G401 (cell line): Measurements from ENCODE around the gene PIGZ. TPM values are rescaled to one million over a fixed set of nuclear protein-coding genes. Genes with fewer than 3 reads are reported as not detected.

ENCODE experiments used
- DNase-seq: peaks from one replicate; pipeline ENCODE4 v3.0.0-alpha.2; 2015; ENCODE audit warnings: low spot score
- in situ Hi-C: cut with HindIII; loops from 2 replicates; pipeline ENCODE4 v1.10.0; 2016; ENCODE audit warnings: low sequenced_read_pairs, mixed read lengths
- total RNA-seq: library from RNA; depleted of rRNA; stranded (reverse); fragments of >200 nt; shearing (Covaris generic); gene quantifications from 2 replicates; pipeline ENCODE4 v1.2.3, GENCODE V29; 2014

PIGZ gene
- total RNA-seq, 1 experiment from 2014 or later = not detected

GRCh38 chr3:197002701-197003454 is 34.2 kb upstream of the PIGZ start:
- in situ Hi-C loops = no loop called here

GRCh38 chr3:197001972-197002700 is 33.5 kb upstream of the PIGZ start:
- in situ Hi-C loops = no loop called here
- no peak for DNase-seq

More at GRCh38 chr3:197002701-197003454, 34.2 kb upstream of the PIGZ start:
- peak; percentile 60 for DNase-seq

- in situ Hi-C loops = no loop called here
- DNase-seq = peak; percentile 75
Observed at GRCh38 chr3:197001106-197001971, 32.7 kb upstream of the PIGZ start.

- in situ Hi-C loops = no loop called here
- DNase-seq = no peak
Observed at GRCh38 chr3:197000211-197000610, 31.6 kb upstream of the PIGZ start.

GRCh38 chr3:196998966-196999760 is 30.5 kb upstream of the PIGZ start:
- in situ Hi-C loops = loop anchor here (5.0 kb wide), 1 partner anchor 38 kb away; no protein-coding TSS in a partner anchor
- no peak for DNase-seq

GRCh38 chr3:196997311-196997710 is 28.7 kb upstream of the PIGZ start:
- DNase-seq = no peak
- in situ Hi-C loops = loop anchor here (5.0 kb wide), 1 partner anchor 40 kb away; no protein-coding TSS in a partner anchor

GRCh38 chr3:196996454-196997265 is 28.0 kb upstream of the PIGZ start:
- no peak for DNase-seq
- in situ Hi-C loops = loop anchor here (5.0 kb wide), 1 partner anchor 41 kb away; no protein-coding TSS in a partner anchor

GRCh38 chr3:196995646-196996355 is 27.2 kb upstream of the PIGZ start:
- peak; percentile 62 for DNase-seq
- in situ Hi-C loops = loop anchor here (5.0 kb wide), 1 partner anchor 42 kb away; no protein-coding TSS in a partner anchor

GRCh38 chr3:196995027-196995426 is 26.4 kb upstream of the PIGZ start:
- no peak for DNase-seq
- in situ Hi-C loops = loop anchor here (5.0 kb wide), 1 partner anchor 42 kb away; no protein-coding TSS in a partner anchor

GRCh38 chr3:196994056-196994455 is 25.4 kb upstream of the PIGZ start:
- in situ Hi-C loops = no loop called here
- DNase-seq = no peak

GRCh38 chr3:196992461-196993065 is 23.9 kb upstream of the PIGZ start:
- DNase-seq = no peak
- in situ Hi-C loops = no loop called here

- in situ Hi-C loops = no loop called here
- DNase-seq = peak; percentile 67
Observed at GRCh38 chr3:196991581-196992460, 23.2 kb upstream of the PIGZ start.

GRCh38 chr3:196990601-196991007 is 22.0 kb upstream of the PIGZ start:
- in situ Hi-C loops = no loop called here
- no peak for DNase-seq

GRCh38 chr3:196989721-196990262 is 21.2 kb upstream of the PIGZ start:
- in situ Hi-C loops = no loop called here
- DNase-seq = no peak

GRCh38 chr3:196988241-196989029 is 19.8 kb upstream of the PIGZ start:
- peak; percentile 25 for DNase-seq
- in situ Hi-C loops = no loop called here
